ENCODE measurements around the gene IL6.

The IL6 gene

DNA sequence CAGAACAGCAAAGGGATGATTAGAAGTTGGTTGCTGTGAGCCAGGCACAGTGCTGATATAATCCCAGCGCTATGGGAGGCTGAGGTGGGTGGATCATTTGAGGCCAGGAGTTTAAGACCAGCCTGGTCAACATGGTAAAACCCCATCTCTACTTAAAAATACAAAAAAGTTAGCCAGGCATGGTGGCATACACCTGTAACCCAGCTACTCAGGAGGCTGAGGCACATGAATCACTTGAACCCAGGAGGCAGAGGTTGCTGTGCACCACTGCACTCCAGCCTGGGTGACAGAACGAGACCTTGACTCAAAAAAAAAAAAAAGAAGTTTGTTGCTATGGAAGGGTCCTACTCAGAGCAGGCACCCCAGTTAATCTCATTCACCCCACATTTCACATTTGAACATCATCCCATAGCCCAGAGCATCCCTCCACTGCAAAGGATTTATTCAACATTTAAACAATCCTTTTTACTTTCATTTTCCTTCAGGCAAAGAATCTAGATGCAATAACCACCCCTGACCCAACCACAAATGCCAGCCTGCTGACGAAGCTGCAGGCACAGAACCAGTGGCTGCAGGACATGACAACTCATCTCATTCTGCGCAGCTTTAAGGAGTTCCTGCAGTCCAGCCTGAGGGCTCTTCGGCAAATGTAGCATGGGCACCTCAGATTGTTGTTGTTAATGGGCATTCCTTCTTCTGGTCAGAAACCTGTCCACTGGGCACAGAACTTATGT lies 4.1 kb downstream of the IL6 start:
- no peak overlapping the region for H2AFZ ChIP-seq (ENCODE audit: low read length)
- no peak overlapping the region for H3K9ac ChIP-seq (ENCODE audit: low read length)
- H3K36me3 ChIP-seq (replicated peaks; ENCODE audit: insufficient read depth, low read length), result no peaks in the 10 kb centered on the region
- 0 out of 2 replicates have a peak, but pooled peaks cover 4% of the 10 kb centered on the region for H3F3A ChIP-seq (ENCODE audit: insufficient read depth, low read length)
- no peaks in the 10 kb centered on the region for H3K9me3 ChIP-seq (replicated peaks; ENCODE audit: insufficient read depth, low read length)
- no peaks in the 10 kb centered on the region for H3K9me2 ChIP-seq (replicated peaks; ENCODE audit: insufficient read depth, low read length)
- peaks cover 14% of the 10 kb centered on the region; the same call in 1 of the 2 replicates for H3K4me1 ChIP-seq (ENCODE audit: low read length)
- no peaks in the 10 kb centered on the region for H3K27me3 ChIP-seq (replicated peaks; ENCODE audit: insufficient read depth, low read length)
- H3K27ac ChIP-seq (ENCODE audit: low read length), result no peak overlapping the region
- DNase-seq, result peak; percentile 91
- H4K20me1 ChIP-seq (ENCODE audit: insufficient read depth, low read length), result no peaks in the 10 kb centered on the region
- TF ChIP-seq EZH2 (optimal IDR thresholded peaks at IDR 0.05; ENCODE audit: low read depth, low read length) (no peak), CTCF (IDR thresholded peaks at IDR 0.05; ENCODE audit: low read length) (no peak), EZH2phosphoT487 (IDR thresholded peaks at IDR 0.05; ENCODE audit: low read length) (no peak)
- H3K4me2 ChIP-seq (ENCODE audit: low read depth, low read length), result peak overlapping the region; percentile 32; the same call in 1 of the 2 replicates
- H3K4me3 ChIP-seq (ENCODE audit: low read length), result peak overlapping the region; percentile 18
- H3K79me2 ChIP-seq (ENCODE audit: low read length), result no peaks in the 10 kb centered on the region

DNA sequence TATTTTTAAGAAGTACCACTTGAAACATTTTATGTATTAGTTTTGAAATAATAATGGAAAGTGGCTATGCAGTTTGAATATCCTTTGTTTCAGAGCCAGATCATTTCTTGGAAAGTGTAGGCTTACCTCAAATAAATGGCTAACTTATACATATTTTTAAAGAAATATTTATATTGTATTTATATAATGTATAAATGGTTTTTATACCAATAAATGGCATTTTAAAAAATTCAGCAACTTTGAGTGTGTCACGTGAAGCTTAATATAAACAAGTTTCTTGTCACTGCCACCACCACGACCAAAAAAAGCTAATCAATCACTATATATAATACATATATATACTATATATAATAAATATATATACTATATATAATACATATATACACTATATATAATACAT lies 4.8 kb downstream of the IL6 start:
- Histone ChIP-seq H3K4me1 (ENCODE audit: low read length) (peaks cover 8% of the 10 kb centered on the region; the same call in 1 of the 2 replicates), H3K27ac (ENCODE audit: low read length) (no peak overlapping the region), H3K9me3 (replicated peaks; ENCODE audit: insufficient read depth, low read length) (no peaks in the 10 kb centered on the region), H3K9ac (ENCODE audit: low read length) (no peak overlapping the region), H3K27me3 (replicated peaks; ENCODE audit: insufficient read depth, low read length) (no peaks in the 10 kb centered on the region), H3F3A (ENCODE audit: insufficient read depth, low read length) (0 out of 2 replicates have a peak, but pooled peaks cover 4% of the 10 kb centered on the region), H2AFZ (ENCODE audit: low read length) (no peak overlapping the region), H3K36me3 (replicated peaks; ENCODE audit: insufficient read depth, low read length) (no peaks in the 10 kb centered on the region), H4K20me1 (ENCODE audit: insufficient read depth, low read length) (no peaks in the 10 kb centered on the region), H3K4me2 (ENCODE audit: low read depth, low read length) (no peak overlapping the region), H3K9me2 (replicated peaks; ENCODE audit: insufficient read depth, low read length) (no peaks in the 10 kb centered on the region), H3K4me3 (ENCODE audit: low read length) (no peak overlapping the region), H3K79me2 (ENCODE audit: low read length) (no peaks in the 10 kb centered on the region)
- no peak for DNase-seq
- TF ChIP-seq EZH2 (optimal IDR thresholded peaks at IDR 0.05; ENCODE audit: low read depth, low read length), result no peak
- TF ChIP-seq CTCF (IDR thresholded peaks at IDR 0.05; ENCODE audit: low read length), result no peak
- no peak for TF ChIP-seq EZH2phosphoT487 (IDR thresholded peaks at IDR 0.05; ENCODE audit: low read length)

- Histone ChIP-seq H3K4me3 (ENCODE audit: low read length) (no peak overlapping the region), H3K27me3 (replicated peaks; ENCODE audit: insufficient read depth, low read length) (no peaks in the 10 kb centered on the region), H3K9me3 (replicated peaks; ENCODE audit: insufficient read depth, low read length) (no peaks in the 10 kb centered on the region), H3K4me2 (ENCODE audit: low read depth, low read length) (no peak overlapping the region), H3K4me1 (ENCODE audit: low read length) (peaks cover 8% of the 10 kb centered on the region; the same call in 1 of the 2 replicates), H3F3A (ENCODE audit: insufficient read depth, low read length) (0 out of 2 replicates have a peak, but pooled peaks cover 4% of the 10 kb centered on the region), H3K27ac (ENCODE audit: low read length) (no peak overlapping the region), H3K79me2 (ENCODE audit: low read length) (no peaks in the 10 kb centered on the region), H2AFZ (ENCODE audit: low read length) (no peak overlapping the region), H3K9me2 (replicated peaks; ENCODE audit: insufficient read depth, low read length) (no peaks in the 10 kb centered on the region), H3K36me3 (replicated peaks; ENCODE audit: insufficient read depth, low read length) (no peaks in the 10 kb centered on the region), H3K9ac (ENCODE audit: low read length) (no peak overlapping the region), H4K20me1 (ENCODE audit: insufficient read depth, low read length) (no peaks in the 10 kb centered on the region)
- no peak for TF ChIP-seq EZH2phosphoT487 (IDR thresholded peaks at IDR 0.05; ENCODE audit: low read length)
- TF ChIP-seq CTCF (IDR thresholded peaks at IDR 0.05; ENCODE audit: low read length), result peak; percentile 43
- peak; percentile 12 for DNase-seq
These were observed 5.6 kb downstream of the IL6 start for GRCh38 chr7:22732556-22733126.

Data from MM.1S (cell line).